ENCODE measurements around the gene ADGRB3. TPM values are rescaled to one million over a fixed set of nuclear protein-coding genes. Genes with fewer than 3 reads are reported as not detected.

Gene ADGRB3
- total and polyA plus RNA-seq, 10 of the 15 experiments (the other 5 are each of a cell fraction or from before 2014, with no cell fraction given) = 0.03 to 0.06 TPM; not detected in 8

GRCh38 chr6:68652117-68652536 is 17.0 kb downstream of the ADGRB3 start (continued):
- TF ChIP-seq POLR2AphosphoS5 (IDR thresholded peaks at IDR 0.05; ENCODE audit: low read length) (no peak), EGR1 (IDR thresholded peaks at IDR 0.05; ENCODE audit: borderline replicate concordance in 1 of 2, low read depth in 2 of 2, low read length in 2 of 2) (no peak), MAX (IDR thresholded peaks at IDR 0.05; ENCODE audit: low read depth, low read length) (no peak), RBBP5 (conservative IDR thresholded peaks at IDR 0.05) (no peak), NKRF (conservative IDR thresholded peaks at IDR 0.05) (no peak)

GRCh38 chr6:68653074-68653705 is 18.1 kb downstream of the ADGRB3 start:
- CTCF ChIA-PET = interaction anchor here (1.0 kb wide), 1 partner anchor 16 kb away, joined by 3 read pairs; no protein-coding TSS in a partner anchor
- intact Hi-C loops (cut with micrococcal nuclease; ENCODE audit: unreplicated experiment) (no loop called here), in situ Hi-C loops (cut with MboI) (no loop called here)
- BruUV-seq (replicated peaks) = no TSS peak
- RAD21 ChIA-PET (ENCODE audit: unreplicated experiment) = no interaction called here
- Histone ChIP-seq H3K4me3 (no peak overlapping the region), H3K27ac (ENCODE audit: control insufficient read depth, insufficient read depth) (no peak overlapping the region), H3K9ac (ENCODE audit: control insufficient read depth, insufficient read depth, low read length) (no peak overlapping the region), H3K4me1 (ENCODE audit: control insufficient read depth, insufficient read depth, low read length) (no peaks in the 10 kb centered on the region), H4K20me1 (ENCODE audit: control insufficient read depth, insufficient read depth) (no peaks in the 10 kb centered on the region), H3K36me3 (ENCODE audit: control insufficient read depth in 2 of 2, insufficient read depth in 2 of 2, low read length in 1 of 2) (no peaks in the 10 kb centered on the region), H3K9me3 (replicated peaks; ENCODE audit: control insufficient read depth, insufficient read depth, low read length) (no peaks in the 10 kb centered on the region), H3K27me3 (replicated peaks in 1 of 2; ENCODE audit: control insufficient read depth in 2 of 2, insufficient read depth in 2 of 2, low read length in 1 of 2) (no peaks in the 10 kb centered on the region), H3K79me2 (ENCODE audit: control insufficient read depth, insufficient read depth, low read length) (no peaks in the 10 kb centered on the region), H2AFZ (ENCODE audit: control insufficient read depth, low read depth, low read length) (no peak overlapping the region), H3K4me2 (ENCODE audit: control insufficient read depth, insufficient read depth) (no peak overlapping the region)
- FAIRE-seq = no peak
- SMC1A ChIA-PET (ENCODE audit: uncharacterized antibody, unreplicated experiment) = no interaction called here
- POLR2A ChIA-PET = no interaction called here
- WGBS (ENCODE audit: insufficient coverage, insufficient replicate concordance, low lambda C conversion rate, missing lambda C conversion rate) = 18% methylated on average over 3 of the region's 3 CpGs
- ATAC-seq = no peak
- DNase-seq (ENCODE audit: low read depth, low spot score) = no peak
- TF ChIP-seq RAD51 (IDR thresholded peaks at IDR 0.05) (no peak), CBX5 (IDR thresholded peaks at IDR 0.05; ENCODE audit: low read depth) (no peak), SKIL (IDR thresholded peaks at IDR 0.05; ENCODE audit: low read depth, poor library complexity, severe bottlenecking) (no peak), MYB (IDR thresholded peaks at IDR 0.05; ENCODE audit: borderline replicate concordance, low read depth, low read length) (no peak), REST (IDR thresholded peaks at IDR 0.05; ENCODE audit: low read depth, low read length) (no peak)
